Ecto neural progenitor cell (in vitro differentiated cells): Measurements from ENCODE around the gene RTN4R.
"Not testable (repeated sequence)": the region's sequence is repeated elsewhere in the genome, so short reads cannot be mapped to it uniquely, and the experiment has no call there.

Source experiments
- DNase-seq: peaks from one replicate; pipeline ENCODE4 v3.0.0-alpha.2; 2018; ENCODE audit warnings: low spot score

RTN4R gene

DNA sequence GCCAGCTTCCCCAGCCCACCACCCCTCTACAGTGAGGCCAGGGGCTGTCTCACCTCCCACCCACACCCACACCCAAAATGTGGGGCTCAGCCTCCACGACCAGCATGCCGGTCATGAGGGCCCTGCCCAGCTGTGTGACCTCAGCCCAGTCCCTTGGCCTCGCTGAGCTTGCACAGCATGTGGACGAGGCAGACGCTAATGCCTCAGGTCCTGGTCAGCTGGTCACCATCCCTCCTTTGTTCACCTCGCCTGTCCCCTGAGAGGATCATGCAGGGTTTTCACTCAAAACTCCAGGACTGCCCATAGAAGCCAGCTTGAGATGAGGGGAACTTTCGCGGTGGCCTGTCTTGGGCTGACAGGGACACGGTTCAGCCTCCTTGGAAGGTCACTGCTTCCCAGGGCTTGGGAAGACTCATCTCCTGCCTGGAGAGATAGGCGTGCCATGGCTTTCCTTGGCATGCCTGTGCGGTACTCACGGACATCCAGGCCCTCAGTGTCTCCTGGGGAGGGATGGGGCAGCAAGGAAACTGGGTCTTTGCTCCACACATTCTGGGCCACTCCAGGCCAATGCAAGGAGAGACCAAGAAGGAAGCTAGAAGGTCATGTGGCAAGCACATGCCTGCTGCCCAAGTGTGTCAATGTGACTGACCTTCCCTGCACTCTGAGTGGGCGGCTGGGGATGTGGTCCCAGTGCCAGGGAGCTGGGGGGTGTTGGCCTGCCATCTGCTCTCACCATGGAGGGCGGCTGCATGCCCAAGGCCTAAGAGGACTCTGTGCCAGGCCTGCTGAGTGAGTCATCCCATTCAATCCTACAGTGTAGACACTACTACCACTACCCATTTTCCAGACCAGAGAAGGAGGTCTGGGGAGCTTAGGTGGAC is 3.2 kb upstream of the RTN4R start:
- DNase-seq: no peak

DNA sequence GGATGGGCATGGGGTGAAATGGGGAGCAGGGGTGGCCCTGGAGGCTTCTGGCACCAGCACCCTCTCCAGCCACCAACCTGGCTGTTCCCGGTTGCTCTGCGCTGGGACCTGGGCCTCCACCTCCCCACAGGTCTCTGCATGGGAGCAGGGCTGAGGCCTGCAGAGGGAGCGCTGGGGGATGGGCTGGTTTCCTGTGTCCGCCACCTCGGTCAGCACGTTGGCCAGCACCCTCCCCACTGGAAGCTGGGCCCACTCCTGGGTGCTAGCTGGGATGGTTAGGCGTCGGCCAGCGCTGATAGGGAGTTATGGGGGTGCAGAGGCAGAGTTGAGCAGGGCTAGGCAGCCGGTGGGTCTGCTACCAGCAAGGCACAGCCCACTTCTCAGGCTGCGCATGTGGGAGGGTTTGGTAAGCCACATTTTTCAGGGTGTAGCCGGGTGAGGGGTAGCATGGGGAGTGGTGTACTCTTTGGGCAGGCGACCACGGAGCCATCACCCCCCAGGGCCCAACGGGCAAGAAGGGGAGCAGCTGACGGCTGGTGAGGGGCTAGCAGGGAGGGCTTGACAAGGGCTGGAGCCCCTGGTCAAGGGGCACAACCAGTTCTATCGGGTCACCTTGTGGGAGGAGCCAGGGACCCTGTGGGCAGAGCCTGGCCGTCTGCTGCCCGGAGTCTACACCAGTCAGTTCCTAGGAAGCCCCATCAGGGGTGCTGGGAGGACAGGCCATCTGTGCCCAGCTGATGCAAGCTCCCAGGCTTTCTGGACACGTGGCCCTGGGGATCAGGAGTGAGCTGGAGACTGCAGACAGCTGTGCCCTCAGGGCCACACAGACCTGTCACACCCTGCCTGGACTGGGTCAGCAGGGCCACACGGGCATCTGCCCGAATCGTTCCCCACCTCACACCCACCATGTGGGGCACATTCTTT is 2.3 kb upstream of the RTN4R start:
- DNase-seq: not testable (repeated sequence)

DNA sequence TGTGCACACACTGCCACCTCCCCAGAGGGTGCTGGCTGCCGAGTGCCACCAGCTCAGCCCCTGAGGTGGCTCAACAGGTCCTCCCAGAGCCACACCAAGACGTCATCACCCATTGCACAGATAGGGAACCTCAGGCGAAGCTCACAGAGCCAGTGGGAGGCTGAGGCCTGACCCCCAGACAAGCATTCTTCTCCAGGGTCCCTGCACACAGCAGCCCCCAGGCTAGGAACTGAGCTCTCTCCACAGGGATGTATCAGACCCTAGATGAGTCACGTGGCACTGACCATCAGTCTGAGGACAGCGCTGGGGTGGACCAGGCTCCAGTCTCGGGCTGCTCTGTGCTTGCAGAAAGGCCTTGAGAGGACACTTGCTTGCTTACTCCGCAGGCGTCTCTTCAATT is 1.6 kb upstream of the RTN4R start:
- DNase-seq: not testable (repeated sequence)

- DNase-seq: not testable (repeated sequence)
These were observed 1.1 kb upstream of the RTN4R start for GRCh38 chr22:20269201-20269600.

GRCh38 chr22:20267441-20268278 is 458 bp downstream of the RTN4R start:
- no peak for DNase-seq

GRCh38 chr22:20266667-20267440 is 1.3 kb downstream of the RTN4R start:
- DNase-seq: not testable (repeated sequence)

GRCh38 chr22:20265772-20266666 is 2.1 kb downstream of the RTN4R start:
- not testable (repeated sequence) for DNase-seq

DNA sequence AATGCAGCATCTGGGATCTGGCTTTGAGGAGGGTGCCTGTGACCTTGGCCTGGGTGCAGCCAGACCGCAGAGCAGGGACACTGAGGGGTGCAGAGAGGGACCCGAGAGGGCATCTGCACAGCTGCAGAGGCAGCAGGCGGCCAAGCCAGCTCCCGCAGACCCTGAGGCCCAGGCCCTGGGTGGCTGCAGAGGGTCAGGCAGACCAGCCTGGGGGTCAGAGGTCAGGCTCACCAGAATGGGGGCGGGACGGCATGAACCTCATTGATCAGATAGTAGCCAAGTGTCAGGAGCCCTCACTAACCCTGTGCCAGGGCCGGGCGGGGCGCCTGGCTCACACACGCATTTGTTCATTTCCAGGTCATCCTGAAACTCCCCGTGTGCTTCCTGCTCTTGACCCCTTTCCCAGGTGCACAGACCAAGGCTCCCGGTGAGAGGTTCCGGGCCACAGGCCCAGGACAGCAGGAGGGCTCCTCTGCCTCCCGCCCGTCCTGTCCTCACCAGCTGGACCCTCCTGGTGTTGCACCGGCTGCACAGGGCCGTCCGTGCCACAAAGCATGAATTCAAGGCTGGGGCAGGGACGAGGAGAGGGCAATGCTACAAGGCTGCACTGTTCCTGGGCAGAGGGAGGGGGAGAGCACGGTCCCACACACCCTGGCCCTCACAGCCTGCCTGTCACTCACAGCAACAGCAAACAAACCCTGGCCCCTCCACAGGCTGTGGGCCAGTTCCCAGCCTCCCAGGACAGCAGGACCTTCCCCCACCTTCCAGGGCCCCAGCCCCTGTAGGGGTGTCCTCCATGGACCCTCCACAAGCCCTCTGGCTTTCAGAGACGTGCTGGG is 3.3 kb downstream of the RTN4R start:
- no peak for DNase-seq

DNA sequence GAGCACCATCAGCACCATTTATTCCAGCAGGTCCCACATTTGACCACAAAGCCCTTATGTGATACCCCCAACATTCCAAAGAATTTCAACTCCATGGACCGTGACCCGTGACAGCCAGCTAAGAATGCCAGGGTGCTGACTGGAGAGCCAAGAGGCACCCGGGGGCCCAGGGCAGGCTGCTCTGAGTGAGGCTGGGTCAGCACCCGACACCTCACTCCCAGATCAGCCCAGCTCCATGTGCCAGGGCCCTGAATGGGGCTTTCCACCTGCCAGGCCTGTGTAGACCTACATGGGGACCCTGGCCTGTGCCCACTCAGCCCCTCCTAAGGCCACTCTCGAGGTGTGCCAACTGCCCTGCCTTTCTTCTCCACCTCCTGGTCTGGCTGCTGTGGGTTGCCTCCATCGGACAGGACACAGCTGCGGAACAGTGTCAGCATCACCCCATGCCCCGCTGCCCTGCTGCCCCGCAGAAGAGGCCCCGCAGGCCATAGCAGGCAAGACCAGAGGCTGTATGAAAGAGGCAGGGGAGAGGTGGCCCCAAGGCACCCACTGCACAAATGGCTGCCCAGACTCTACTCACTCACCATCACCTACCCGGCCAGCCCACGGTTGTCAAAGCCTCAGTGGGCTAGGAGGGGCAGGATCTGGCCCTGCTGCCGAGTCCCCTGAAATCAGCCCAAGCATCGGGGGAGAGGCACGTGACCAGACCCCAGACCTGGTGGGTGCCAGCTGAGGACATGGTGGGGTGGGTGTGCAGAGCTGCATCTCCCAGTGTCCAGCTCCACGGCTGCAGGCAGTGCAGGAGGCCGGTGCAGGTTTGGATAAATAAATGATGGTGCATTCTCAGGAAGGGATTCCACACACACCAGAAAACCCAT is 4.5 kb downstream of the RTN4R start:
- not testable (repeated sequence) for DNase-seq

- no peak for DNase-seq
These were observed 5.5 kb downstream of the RTN4R start for GRCh38 chr22:20262582-20263147.

DNA sequence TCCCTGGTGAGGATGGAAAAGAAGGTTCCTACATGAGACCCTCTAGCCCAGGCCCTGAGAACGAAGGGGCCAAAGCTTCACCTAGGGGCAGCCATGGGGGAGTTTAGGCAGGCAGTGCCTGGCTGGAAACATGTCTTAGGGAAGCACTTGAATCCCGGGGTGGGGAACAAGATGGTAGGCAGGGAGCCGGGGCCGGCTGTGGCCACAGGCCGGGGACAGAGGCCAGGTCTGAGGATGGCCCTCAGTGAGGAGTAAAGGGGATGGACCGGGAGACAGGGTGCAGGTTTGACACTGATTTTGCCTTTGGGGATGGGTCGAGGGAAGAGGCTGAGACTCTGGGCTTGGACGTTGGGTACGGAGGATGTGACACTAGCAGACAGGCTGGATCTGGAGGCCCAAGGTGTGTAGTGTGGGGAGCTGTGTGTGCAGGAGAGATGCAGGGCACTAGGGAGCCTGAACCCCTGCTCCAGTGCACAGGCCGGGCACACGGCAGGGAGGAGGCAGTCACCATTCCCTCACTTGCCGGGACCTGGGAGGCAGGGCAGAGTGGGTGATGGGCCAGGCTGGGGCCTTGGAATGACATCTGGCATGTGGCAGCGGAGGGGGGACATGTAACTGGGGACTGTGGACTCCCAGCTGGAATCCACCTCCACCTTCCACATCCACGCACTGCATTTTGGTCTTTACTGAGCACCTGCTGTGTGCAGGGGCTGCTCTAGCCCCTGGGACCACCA is 6.1 kb downstream of the RTN4R start:
- DNase-seq: no peak

DNA sequence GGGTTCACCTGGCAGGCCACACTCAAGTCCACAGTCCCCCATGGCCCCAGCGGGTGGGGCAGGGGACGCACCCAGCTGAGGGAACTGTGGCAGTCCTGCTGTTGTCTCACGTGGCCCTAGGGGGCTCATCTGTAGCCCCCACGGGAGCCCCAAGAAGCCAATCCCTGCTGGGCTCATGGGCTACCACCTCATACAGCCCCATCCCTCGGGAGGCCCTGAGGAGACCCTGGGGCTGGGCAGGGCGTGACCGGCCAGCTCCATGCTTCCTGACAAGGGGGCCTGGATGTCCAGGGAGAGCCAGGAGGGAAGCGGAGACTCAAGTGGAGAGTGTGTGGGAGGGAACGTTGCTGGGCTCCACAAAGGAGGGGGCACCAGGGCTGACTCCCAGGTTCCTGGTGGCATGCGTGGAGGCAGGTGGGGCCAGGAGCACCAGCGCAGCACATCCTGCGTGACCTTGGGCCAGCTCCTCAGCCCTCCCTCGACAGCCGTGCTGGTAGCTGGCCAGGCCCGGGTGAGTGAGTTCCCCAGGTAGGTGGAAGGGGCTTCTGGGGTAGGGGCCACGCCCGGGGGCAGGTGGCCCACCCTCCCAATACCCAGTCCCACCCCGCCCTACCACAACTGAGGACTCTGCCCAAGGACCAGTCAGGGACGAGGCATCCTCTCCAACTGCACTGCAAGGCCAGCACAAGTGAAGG is 7.9 kb downstream of the RTN4R start:
- DNase-seq: no peak

- DNase-seq: no peak
These were observed 8.8 kb downstream of the RTN4R start for GRCh38 chr22:20259327-20259688.

GRCh38 chr22:20258584-20259326 is 9.4 kb downstream of the RTN4R start:
- DNase-seq: no peak

- DNase-seq: no peak
These were observed 10.2 kb downstream of the RTN4R start for GRCh38 chr22:20258021-20258299.
